Liver (tissue), 9 donors: Measurements from ENCODE around the gene SPTBN2. TPM values are rescaled to one million over a fixed set of nuclear protein-coding genes. Genes with fewer than 3 reads are reported as not detected.

Source experiments
- DNase-seq: peaks from one replicate; pipeline ENCODE4 v3.0.0-alpha.2; 2017; ENCODE audit warnings: low spot score
- H3K27ac ChIP-seq, 2 donors: one replicate each; pipeline ENCODE4 v1.7.0; 2013; ENCODE audit warnings: inconsistent platforms in 2 of 2, low read length in 2 of 2, control low read depth in 1 of 2, low read depth in 1 of 2, mild to moderate bottlenecking in 1 of 2
- H3K27me3 ChIP-seq, 4 donors: one replicate each; pipeline versions ENCODE4 v1.6.1 to v1.7.0; 2013; ENCODE audit warnings: low read length in 3 of 4, inconsistent platforms in 1 of 4, mild to moderate bottlenecking in 1 of 4, moderate library complexity in 1 of 4; ENCODE audit not compliant: control insufficient read depth in 4 of 4, insufficient read depth in 4 of 4
- H3K36me3 ChIP-seq, 4 donors: one replicate each; pipeline versions ENCODE4 v1.6.1 to v1.7.0; 2013; ENCODE audit warnings: low read length in 3 of 4, mild to moderate bottlenecking in 3 of 4, low read depth in 1 of 4, moderate library complexity in 1 of 4; ENCODE audit not compliant: control insufficient read depth in 4 of 4, insufficient read depth in 3 of 4
- H3K4me1 ChIP-seq, 4 donors: one replicate each; pipeline versions ENCODE4 v1.6.1 to v1.7.0; 2013; ENCODE audit warnings: low read length in 3 of 4, mild to moderate bottlenecking in 3 of 4, moderate library complexity in 1 of 4; ENCODE audit not compliant: control insufficient read depth in 4 of 4, insufficient read depth in 4 of 4
- H3K4me3 ChIP-seq, 3 donors: one replicate each; pipeline versions ENCODE4 v1.6.1 to v1.7.0; 2013; ENCODE audit warnings: low read length in 3 of 3, control low read depth in 1 of 3, low read depth in 1 of 3, mild to moderate bottlenecking in 1 of 3
- H3K9ac ChIP-seq, 2 donors: one replicate each; pipeline ENCODE4 v1.7.0; 2013; ENCODE audit warnings: low read length in 2 of 2, mild to moderate bottlenecking in 2 of 2, moderate library complexity in 2 of 2, control low read depth in 1 of 2, low read depth in 1 of 2
- H3K9me3 ChIP-seq, 4 donors: one replicate each; pipeline versions ENCODE4 v1.6.1 to v1.7.0; 2013; ENCODE audit warnings: low read length in 3 of 4; ENCODE audit not compliant: control insufficient read depth in 4 of 4
- ATF3 ChIP-seq: IDR thresholded peaks from 2 replicates; pipeline ENCODE4 v1.6.1; 2016; ENCODE audit warnings: antibody characterized with exemption
- CTCF ChIP-seq: fragments of 150-350 bp; IDR thresholded peaks from 2 replicates; pipeline ENCODE4 v1.5.1; 2017; ENCODE audit warnings: improper control_type of control experiment, low read depth, low read length; ENCODE audit not compliant: missing input control
- EGR1 ChIP-seq, 2 donors: IDR thresholded peaks; 2 replicates each; pipeline ENCODE4 v1.6.1; 2016 to 2018; ENCODE audit warnings: antibody characterized with exemption in 2 of 2, low read depth in 2 of 2
- FOXA1 ChIP-seq: IDR thresholded peaks from 2 replicates; pipeline ENCODE4 v1.6.1; 2016; ENCODE audit warnings: antibody characterized with exemption
- FOXA2 ChIP-seq: IDR thresholded peaks from 2 replicates; pipeline ENCODE4 v1.6.1; 2016; ENCODE audit warnings: antibody characterized with exemption
- GABPA ChIP-seq, 2 donors: IDR thresholded peaks in 1 of 2; conservative IDR thresholded peaks in 1 of 2; 2 replicates each; pipeline ENCODE4 v1.6.1; 2016; ENCODE audit warnings: antibody characterized with exemption in 2 of 2, mild to moderate bottlenecking in 1 of 2, moderate library complexity in 1 of 2
- HNF4A ChIP-seq, 2 donors: conservative IDR thresholded peaks; 2 replicates each; pipeline ENCODE4 v1.6.1; 2016; ENCODE audit warnings: antibody characterized with exemption in 2 of 2, mild to moderate bottlenecking in 2 of 2
- HNF4G ChIP-seq: IDR thresholded peaks from 2 replicates; pipeline ENCODE4 v1.6.1; 2016; ENCODE audit warnings: antibody characterized with exemption
- JUND ChIP-seq, 2 donors: IDR thresholded peaks; 2 replicates each; pipeline ENCODE4 v1.6.1; 2016; ENCODE audit warnings: antibody characterized with exemption in 2 of 2
- MAX ChIP-seq: IDR thresholded peaks from 2 replicates; pipeline ENCODE4 v1.6.1; 2016; ENCODE audit warnings: antibody characterized with exemption
- NR2F2 ChIP-seq: IDR thresholded peaks from 2 replicates; pipeline ENCODE4 v1.6.1; 2016; ENCODE audit warnings: antibody characterized with exemption
- RAD21 ChIP-seq, 2 donors: IDR thresholded peaks; 2 replicates each; pipeline ENCODE4 v1.6.1; 2016; ENCODE audit warnings: antibody characterized with exemption in 2 of 2, mild to moderate bottlenecking in 2 of 2
- REST ChIP-seq: IDR thresholded peaks from 2 replicates; pipeline ENCODE4 v1.6.1; 2016; ENCODE audit warnings: antibody characterized with exemption, mild to moderate bottlenecking
- RXRA ChIP-seq, 2 donors: IDR thresholded peaks; 2 replicates each; pipeline ENCODE4 v1.6.1; 2017 to 2018; ENCODE audit warnings: antibody characterized with exemption in 2 of 2, mild to moderate bottlenecking in 1 of 2
- SP1 ChIP-seq: IDR thresholded peaks from 2 replicates; pipeline ENCODE4 v1.6.1; 2018; ENCODE audit warnings: antibody characterized with exemption, mild to moderate bottlenecking
- TAF1 ChIP-seq: conservative IDR thresholded peaks from 2 replicates; pipeline ENCODE4 v1.6.1; 2016; ENCODE audit warnings: antibody characterized with exemption, mild to moderate bottlenecking
- YY1 ChIP-seq: IDR thresholded peaks from 2 replicates; pipeline ENCODE4 v1.6.1; 2016; ENCODE audit warnings: antibody characterized with exemption, mild to moderate bottlenecking
- WGBS: extraction: QIAGEN DNeasy Blood & Tissue Kit; methylation state at CpG from one replicate; pipeline ENCODE4 v1.1.7; 2013; 5-methylcytosine and 5-hydroxymethylcytosine counted together
- polyA plus RNA-seq, 2 donors: library from polyadenylated mRNA; stranded (reverse) in 1 of 2; unstranded in 1 of 2; fragments of 200-250 nt in 1 of 2; fragments of >200 nt in 1 of 2; fragmentation: Nextera tagmentation in 1 of 2; extraction: Ambion mirVana in 1 of 2; gene quantifications; one replicate each; pipeline versions ENCODE4 v1.2.1 to v1.2.3, GENCODE V29; 2013 to 2015
- total RNA-seq, 2 donors: library from RNA; depleted of rRNA; stranded (reverse); fragments of >200 nt; gene quantifications; one replicate each; pipeline ENCODE4 v1.2.3, GENCODE V29; 2014
- TF ChIP-seq, protein P1 (sequence below): IDR thresholded peaks from 2 replicates; pipeline ENCODE4 v1.6.1; 2016; ENCODE audit warnings: antibody characterized with exemption
- donor health status: healthy.
- donor health status: healthy.
- donor health status: healthy.
- donor health status: healthy.
- donor health status: healthy.

The SPTBN2 gene
- total and polyA plus RNA-seq, 4 donors = 9.6 to 103 (median 22.6) TPM

GRCh38 chr11:66643745-66644437 is 85.1 kb downstream of the SPTBN2 start:
- peaks cover 9 to 61% (median 47%) of the 10 kb centered on the region in 4 donors for H3K4me1 ChIP-seq
- H3K27me3 ChIP-seq = no peaks in the 10 kb centered on the region
- 93% methylated on average over 24 of the region's 24 CpGs for WGBS
- H3K36me3 ChIP-seq = peaks cover 17 to 71% (median 53%) of the 10 kb centered on the region in 4 donors
- H3K27ac ChIP-seq = no peak overlapping the region
- no peak overlapping the region for H3K4me3 ChIP-seq
- DNase-seq = no peak
- H3K9me3 ChIP-seq = no peaks in the 10 kb centered on the region
- no peak overlapping the region for H3K9ac ChIP-seq
- TF ChIP-seq CTCF (no peak), GABPA (IDR thresholded peaks at IDR 0.05 in 1 of 2, conservative IDR thresholded peaks at IDR 0.05 in 1 of 2) (no peak), JUND (IDR thresholded peaks at IDR 0.05) (no peak), ATF3 (no peak), RXRA (IDR thresholded peaks at IDR 0.05) (no peak), EGR1 (IDR thresholded peaks at IDR 0.05; ENCODE audit: low read depth in 2 of 2) (no peak), HNF4G (no peak), HNF4A (conservative IDR thresholded peaks at IDR 0.05) (no peak), FOXA2 (no peak), YY1 (no peak)
- TF ChIP-seq, protein P1, sequence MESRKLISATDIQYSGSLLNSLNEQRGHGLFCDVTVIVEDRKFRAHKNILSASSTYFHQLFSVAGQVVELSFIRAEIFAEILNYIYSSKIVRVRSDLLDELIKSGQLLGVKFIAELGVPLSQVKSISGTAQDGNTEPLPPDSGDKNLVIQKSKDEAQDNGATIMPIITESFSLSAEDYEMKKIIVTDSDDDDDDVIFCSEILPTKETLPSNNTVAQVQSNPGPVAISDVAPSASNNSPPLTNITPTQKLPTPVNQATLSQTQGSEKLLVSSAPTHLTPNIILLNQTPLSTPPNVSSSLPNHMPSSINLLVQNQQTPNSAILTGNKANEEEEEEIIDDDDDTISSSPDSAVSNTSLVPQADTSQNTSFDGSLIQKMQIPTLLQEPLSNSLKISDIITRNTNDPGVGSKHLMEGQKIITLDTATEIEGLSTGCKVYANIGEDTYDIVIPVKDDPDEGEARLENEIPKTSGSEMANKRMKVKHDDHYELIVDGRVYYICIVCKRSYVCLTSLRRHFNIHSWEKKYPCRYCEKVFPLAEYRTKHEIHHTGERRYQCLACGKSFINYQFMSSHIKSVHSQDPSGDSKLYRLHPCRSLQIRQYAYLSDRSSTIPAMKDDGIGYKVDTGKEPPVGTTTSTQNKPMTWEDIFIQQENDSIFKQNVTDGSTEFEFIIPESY = no peak

- Histone ChIP-seq H3K9me3 (no peaks in the 10 kb centered on the region), H3K4me3 (peak overlapping the region in 1 of 3 donors; percentile 22), H3K27ac (no peak overlapping the region), H3K9ac (no peak overlapping the region), H3K27me3 (no peaks in the 10 kb centered on the region), H3K36me3 (peaks cover 17 to 59% (median 47%) of the 10 kb centered on the region in 4 donors), H3K4me1 (peaks cover 11 to 73% (median 56%) of the 10 kb centered on the region in 4 donors)
- TF ChIP-seq RAD21 (IDR thresholded peaks at IDR 0.05) (no peak), FOXA1 (no peak), CTCF (no peak), NR2F2 (no peak), GABPA (IDR thresholded peaks at IDR 0.05 in 1 of 2, conservative IDR thresholded peaks at IDR 0.05 in 1 of 2) (no peak), RXRA (IDR thresholded peaks at IDR 0.05) (no peak), MAX (no peak), TAF1 (no peak), ATF3 (no peak), HNF4G (no peak), FOXA2 (no peak), EGR1 (IDR thresholded peaks at IDR 0.05; ENCODE audit: low read depth in 2 of 2) (no peak), SP1 (no peak), REST (no peak)
- TF ChIP-seq, protein P1 = no peak
- no peak for DNase-seq
- WGBS = 52% methylated on average over 3 of the region's 3 CpGs
These were observed 87.2 kb downstream of the SPTBN2 start for GRCh38 chr11:66641834-66642233.
